Activated CD8-positive, alpha-beta memory T cell treated with anti-CD3 and anti-CD28 coated beads, Interleukin-2, amount 50 U/mL, for 48 hours (primary cell): ENCODE data around the gene RER1.

Experiments
- DNase-seq: peaks from one replicate; pipeline ENCODE4 v3.0.0-alpha.2; 2020

The RER1 gene

GRCh38 chr1:2392686-2393085 lies 1.0 kb downstream of the RER1 start:
- no peak for DNase-seq

GRCh38 chr1:2393471-2393877 lies 1.8 kb downstream of the RER1 start:
- no peak for DNase-seq

- no peak for DNase-seq
Measured at GRCh38 chr1:2394220-2394619, 2.6 kb downstream of the RER1 start.

- DNase-seq: no peak
Measured at GRCh38 chr1:2394761-2395160, 3.1 kb downstream of the RER1 start.

- no peak for DNase-seq
Measured at GRCh38 chr1:2395245-2395644, 3.6 kb downstream of the RER1 start.

- DNase-seq: no peak
Measured at GRCh38 chr1:2396059-2396458, 4.4 kb downstream of the RER1 start.

GRCh38 chr1:2396476-2396875 lies 4.8 kb downstream of the RER1 start:
- DNase-seq: no peak

- no peak for DNase-seq
Measured at GRCh38 chr1:2397007-2397679, 5.5 kb downstream of the RER1 start.

- DNase-seq: no peak
Measured at GRCh38 chr1:2398871-2399270, 7.2 kb downstream of the RER1 start.

- DNase-seq: no peak
Measured at GRCh38 chr1:2399890-2400575, 8.4 kb downstream of the RER1 start.

GRCh38 chr1:2400576-2400909 lies 8.9 kb downstream of the RER1 start:
- DNase-seq: no peak

GRCh38 chr1:2400950-2401649 lies 9.5 kb downstream of the RER1 start:
- DNase-seq: no peak

- DNase-seq: no peak
Measured at GRCh38 chr1:2402420-2402819, 10.8 kb downstream of the RER1 start.

GRCh38 chr1:2403273-2403672 lies 11.6 kb downstream of the RER1 start:
- no peak for DNase-seq

- no peak for DNase-seq
Measured at GRCh38 chr1:2404142-2404889, 12.7 kb downstream of the RER1 start.

- DNase-seq: no peak
Measured at GRCh38 chr1:2404890-2405511, 13.4 kb downstream of the RER1 start.

- no peak for DNase-seq
Measured at GRCh38 chr1:2405588-2406295, 14.1 kb downstream of the RER1 start.

- no peak for DNase-seq
Measured at GRCh38 chr1:2406451-2407041, 14.9 kb downstream of the RER1 start.

GRCh38 chr1:2407166-2407990 lies 15.7 kb downstream of the RER1 start:
- no peak for DNase-seq

- DNase-seq: no peak
Measured at GRCh38 chr1:2407991-2408275, 16.3 kb downstream of the RER1 start.

- no peak for DNase-seq
Measured at GRCh38 chr1:2408456-2408855, 16.8 kb downstream of the RER1 start.
